Kasumi-1 (cell line): Measurements from ENCODE around the gene MS4A15.
A peak's percentile ranks its signal among the peaks of the same experiment; 100 is the strongest.
"Not testable (repeated sequence)": the region's sequence is repeated elsewhere in the genome, so short reads cannot be mapped to it uniquely, and the experiment has no call there.

Source experiments
- DNase-seq, 2 experiments: peaks; one replicate each; lab custom pipeline; 2025; lab: John Stamatoyannopoulos, UW

MS4A15 gene

GRCh38 chr11:60754887-60755286 lies 1.8 kb upstream of the MS4A15 start:
- DNase-seq = no peak

GRCh38 chr11:60757231-60757800 lies 649 bp downstream of the MS4A15 start:
- DNase-seq = no peak

GRCh38 chr11:60758671-60759070 lies 2.0 kb downstream of the MS4A15 start:
- not testable (repeated sequence) for DNase-seq

GRCh38 chr11:60759438-60760225 lies 3.0 kb downstream of the MS4A15 start:
- DNase-seq = peak; percentile 50 to 66

GRCh38 chr11:60761436-60762190 lies 4.9 kb downstream of the MS4A15 start:
- peak; percentile 6 to 29 for DNase-seq

- peak; percentile 4 to 11 for DNase-seq
Observed at GRCh38 chr11:60762851-60763691, 6.4 kb downstream of the MS4A15 start.

GRCh38 chr11:60763692-60764369 lies 7.2 kb downstream of the MS4A15 start:
- DNase-seq = no peak

GRCh38 chr11:60764879-60765278 lies 8.2 kb downstream of the MS4A15 start:
- DNase-seq = no peak

- DNase-seq = no peak
Observed at GRCh38 chr11:60765355-60765754, 8.7 kb downstream of the MS4A15 start.

- no peak for DNase-seq
Observed at GRCh38 chr11:60766547-60766946, 9.9 kb downstream of the MS4A15 start.

GRCh38 chr11:60767388-60767811 lies 10.7 kb downstream of the MS4A15 start:
- no peak for DNase-seq

- no peak for DNase-seq
Observed at GRCh38 chr11:60768202-60768601, 11.5 kb downstream of the MS4A15 start.

- no peak for DNase-seq
Observed at GRCh38 chr11:60769273-60769672, 12.6 kb downstream of the MS4A15 start.

GRCh38 chr11:60769811-60770210 lies 13.1 kb downstream of the MS4A15 start:
- no peak for DNase-seq

GRCh38 chr11:60771146-60771545 lies 14.5 kb downstream of the MS4A15 start:
- DNase-seq = no peak

GRCh38 chr11:60771879-60772525 lies 15.3 kb downstream of the MS4A15 start:
- DNase-seq = no peak

- no peak for DNase-seq
Observed at GRCh38 chr11:60772666-60773065, 16.0 kb downstream of the MS4A15 start.

GRCh38 chr11:60774726-60775125 lies 18.1 kb downstream of the MS4A15 start:
- no peak for DNase-seq

- DNase-seq = peak; percentile 94 to 96
Observed at GRCh38 chr11:60775420-60775961, 18.8 kb downstream of the MS4A15 start.

- DNase-seq = no peak
Observed at GRCh38 chr11:60776167-60776566, 19.5 kb downstream of the MS4A15 start.

- DNase-seq = no peak
Observed at GRCh38 chr11:60777106-60777505, 20.4 kb downstream of the MS4A15 start.
